GM10248 (cell line): Measurements from ENCODE around the gene CARMIL1.

Source experiments
- CTCF ChIA-PET: fragments of 300-600 bp; sonication (Branson Sonifier 250); formaldehyde crosslinking; extraction: SDS; loops from one replicate; lab custom pipeline; 2021; ENCODE audit warnings: antibody characterized with exemption; lab: Yijun Ruan, JAX
- POLR2A ChIA-PET: fragments of 350-650 bp; sonication (Branson Sonifier 250); formaldehyde crosslinking; extraction: SDS; loops from one replicate; lab custom pipeline; 2020; ENCODE audit warnings: antibody characterized with exemption; lab: Yijun Ruan, JAX
- DNase-seq: peaks from one replicate; pipeline ENCODE4 v3.0.0; 2012; ENCODE audit errors: extremely low spot score
- CTCF ChIP-seq: IDR thresholded peaks from 2 replicates; pipeline ENCODE4 v1.5.1; 2012; ENCODE audit warnings: mild to moderate bottlenecking, low read depth; ENCODE audit errors: extremely low read depth, missing control alignments, control extremely low read depth

Gene CARMIL1

DNA sequence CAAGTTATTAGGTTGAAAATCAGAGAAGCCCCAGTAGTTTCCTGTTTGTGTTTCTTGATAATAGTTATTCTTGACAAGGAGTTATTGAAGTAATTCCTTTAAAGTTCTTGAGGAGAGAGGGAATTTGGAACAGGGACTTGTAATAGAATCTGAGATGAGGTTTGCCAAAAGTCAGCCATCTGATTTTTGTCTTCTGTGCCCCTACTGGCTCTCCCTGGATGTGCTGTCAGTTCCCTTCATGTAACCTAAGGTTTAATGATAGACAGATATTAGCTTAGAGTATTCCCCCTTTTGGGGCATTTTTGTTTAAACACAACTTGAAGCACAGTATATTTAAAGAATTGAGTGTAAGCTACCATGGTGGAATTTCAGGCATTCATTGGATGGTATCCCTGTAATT is 71.4 kb downstream of the CARMIL1 start:
- ChIA-PET CTCF (no interaction called here), POLR2A (no interaction called here)
- no peak for DNase-seq
- no peak for TF ChIP-seq CTCF

- POLR2A ChIA-PET = no interaction called here
- DNase-seq = no peak
- CTCF ChIA-PET = interaction anchor here (1.6 kb wide), 1 partner anchor 23 kb away, joined by 4 read pairs; no protein-coding TSS in a partner anchor
- TF ChIP-seq CTCF = no peak
These were observed 72.3 kb downstream of the CARMIL1 start for GRCh38 chr6:25351485-25351884.

- TF ChIP-seq CTCF = no peak
- ChIA-PET CTCF (interaction anchor here (1.1 to 1.8 kb wide), 10 partner anchors 9 to 73 kb away, joined by 3 to 7 read pairs (median 4); partner anchors contain the start of gene CARMIL1), POLR2A (no interaction called here)
- no peak for DNase-seq
These were observed 73.1 kb downstream of the CARMIL1 start for GRCh38 chr6:25352285-25352684.

GRCh38 chr6:25354078-25354932 is 75.1 kb downstream of the CARMIL1 start:
- ChIA-PET POLR2A (interaction anchor here (0.7 kb wide), 1 partner anchor 9 kb away, joined by 8 read pairs; no protein-coding TSS in a partner anchor), CTCF (interaction anchor here (1.1 to 1.8 kb wide), 5 partner anchors 9 to 136 kb away, joined by 4 to 10 read pairs (median 5); partner anchors contain the start of gene CARMIL1)
- TF ChIP-seq CTCF = no peak
- DNase-seq = no peak

- ChIA-PET POLR2A (no interaction called here), CTCF (interaction anchor here (0.8 to 1.2 kb wide), 5 partner anchors 11 to 81 kb away, joined by 3 read pairs; no protein-coding TSS in a partner anchor)
- DNase-seq = no peak
- TF ChIP-seq CTCF = no peak
These were observed 80.2 kb downstream of the CARMIL1 start for GRCh38 chr6:25359191-25359861.

DNA sequence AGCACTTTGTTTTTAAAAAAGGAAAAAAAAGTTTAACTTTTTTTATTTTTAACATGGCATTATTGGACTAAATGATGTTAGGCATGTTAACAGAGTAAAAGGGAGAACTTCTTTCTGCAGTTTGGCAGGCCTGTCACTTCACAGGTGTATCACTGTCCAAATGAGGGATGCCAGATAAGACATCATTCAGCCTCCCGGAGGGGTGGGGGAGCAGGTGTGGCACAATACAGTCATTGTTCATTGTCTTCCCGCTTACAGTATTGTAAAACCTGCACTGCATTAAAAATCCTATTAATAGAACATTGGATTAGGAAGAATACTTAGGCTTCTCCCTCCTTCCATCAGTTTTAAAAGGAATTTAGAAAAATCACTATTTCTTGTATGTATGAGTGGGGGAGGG is 80.7 kb downstream of the CARMIL1 start:
- no peak for TF ChIP-seq CTCF
- POLR2A ChIA-PET = no interaction called here
- CTCF ChIA-PET = interaction anchor here (1.1 to 1.2 kb wide), 2 partner anchors 19 to 81 kb away, joined by 3 read pairs; no protein-coding TSS in a partner anchor
- DNase-seq = no peak
